Body of pancreas (tissue), 4 donors: ENCODE measurements around the gene PRDX2.

ENCODE experiments used
- POLR2A ChIP-seq, 3 donors: fragments of 450-650 bp; IDR thresholded peaks; one replicate each; pipeline ENCODE4 v1.6.1; 2016; ENCODE audit warnings: antibody characterized with exemption in 3 of 3, mild to moderate bottlenecking in 2 of 3
- TF ChIP-seq, protein P1 (sequence below), 7 experiments: fragments of 450-650 bp in 4 of 7; fragments of 200-600 bp in 3 of 7; sonication (generic) in 3 of 7; IDR thresholded peaks; one replicate each; pipeline ENCODE4 v1.5.1; 2016 to 2019; ENCODE audit warnings: antibody characterized with exemption in 7 of 7

DNA sequence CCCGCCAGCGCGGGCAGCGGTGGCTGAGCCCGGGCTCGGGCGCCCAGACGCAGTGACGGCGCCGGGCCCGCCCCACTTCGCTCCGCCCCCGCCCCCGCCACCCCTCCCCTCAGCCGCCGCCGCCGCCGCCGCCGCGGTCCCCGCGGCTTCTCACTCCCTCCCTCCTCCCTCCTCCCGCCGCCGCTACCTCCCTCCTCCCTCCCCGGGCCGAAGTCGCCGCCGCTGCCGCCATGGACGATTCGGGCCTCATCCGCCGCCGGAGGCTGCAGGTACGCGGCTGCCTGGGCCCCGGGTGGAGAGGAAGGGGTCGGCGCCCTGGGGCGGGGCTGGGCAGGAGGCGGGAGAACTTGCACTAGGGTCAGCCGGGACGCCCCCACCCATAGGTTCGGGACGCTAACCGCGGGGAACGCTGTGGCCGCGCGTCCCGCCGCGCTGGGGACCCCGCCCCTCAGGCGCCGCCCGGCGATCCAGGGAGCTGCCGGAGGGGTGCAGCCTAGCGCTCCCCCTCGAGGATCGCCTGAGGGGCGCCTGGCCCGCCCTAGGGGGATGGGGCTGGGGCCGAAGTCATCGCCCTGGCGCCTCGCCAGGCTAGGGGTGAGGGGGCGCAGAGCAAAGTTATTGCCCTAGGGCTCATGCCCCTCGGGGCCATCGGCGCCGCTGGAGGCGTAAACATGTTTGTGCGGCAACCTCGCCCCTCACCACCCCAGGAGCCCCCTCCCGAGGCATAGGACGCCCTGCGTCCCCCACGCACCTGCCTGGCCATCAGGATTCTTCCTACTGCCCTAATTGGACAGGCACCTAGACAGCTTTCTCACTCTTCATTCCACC lies 32.4 kb upstream of the PRDX2 start:
- TF ChIP-seq, protein P1, sequence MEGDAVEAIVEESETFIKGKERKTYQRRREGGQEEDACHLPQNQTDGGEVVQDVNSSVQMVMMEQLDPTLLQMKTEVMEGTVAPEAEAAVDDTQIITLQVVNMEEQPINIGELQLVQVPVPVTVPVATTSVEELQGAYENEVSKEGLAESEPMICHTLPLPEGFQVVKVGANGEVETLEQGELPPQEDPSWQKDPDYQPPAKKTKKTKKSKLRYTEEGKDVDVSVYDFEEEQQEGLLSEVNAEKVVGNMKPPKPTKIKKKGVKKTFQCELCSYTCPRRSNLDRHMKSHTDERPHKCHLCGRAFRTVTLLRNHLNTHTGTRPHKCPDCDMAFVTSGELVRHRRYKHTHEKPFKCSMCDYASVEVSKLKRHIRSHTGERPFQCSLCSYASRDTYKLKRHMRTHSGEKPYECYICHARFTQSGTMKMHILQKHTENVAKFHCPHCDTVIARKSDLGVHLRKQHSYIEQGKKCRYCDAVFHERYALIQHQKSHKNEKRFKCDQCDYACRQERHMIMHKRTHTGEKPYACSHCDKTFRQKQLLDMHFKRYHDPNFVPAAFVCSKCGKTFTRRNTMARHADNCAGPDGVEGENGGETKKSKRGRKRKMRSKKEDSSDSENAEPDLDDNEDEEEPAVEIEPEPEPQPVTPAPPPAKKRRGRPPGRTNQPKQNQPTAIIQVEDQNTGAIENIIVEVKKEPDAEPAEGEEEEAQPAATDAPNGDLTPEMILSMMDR (IDR thresholded peaks at IDR 0.05) = no peak
- no peak for TF ChIP-seq POLR2A (IDR thresholded peaks at IDR 0.05)
